Measurements from ENCODE around the gene RXRG. TPM values are rescaled to one million over a fixed set of nuclear protein-coding genes. Genes with fewer than 3 reads are reported as not detected.

RXRG gene
- total RNA-seq, 1 experiment from 2014 or later: not detected

GRCh38 chr1:165423136-165423535 is 21.8 kb downstream of the RXRG start:
- ChIA-PET POLR2A (no interaction called here), CTCF (interaction anchor here (0.9 kb wide), 1 partner anchor 115 kb away, joined by 3 read pairs; no protein-coding TSS in a partner anchor)
- Mint-ChIP-seq H3K4me3 (no peak overlapping the region), H3K27ac (no peak overlapping the region), H3K4me1 (no peaks in the 10 kb centered on the region), H3K9me3 (peaks cover 5% of the 10 kb centered on the region), H3K36me3 (no peaks in the 10 kb centered on the region), H3K27me3 (ENCODE audit: low read depth) (no peaks in the 10 kb centered on the region)
- TF ChIP-seq, protein P1, sequence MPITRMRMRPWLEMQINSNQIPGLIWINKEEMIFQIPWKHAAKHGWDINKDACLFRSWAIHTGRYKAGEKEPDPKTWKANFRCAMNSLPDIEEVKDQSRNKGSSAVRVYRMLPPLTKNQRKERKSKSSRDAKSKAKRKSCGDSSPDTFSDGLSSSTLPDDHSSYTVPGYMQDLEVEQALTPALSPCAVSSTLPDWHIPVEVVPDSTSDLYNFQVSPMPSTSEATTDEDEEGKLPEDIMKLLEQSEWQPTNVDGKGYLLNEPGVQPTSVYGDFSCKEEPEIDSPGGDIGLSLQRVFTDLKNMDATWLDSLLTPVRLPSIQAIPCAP (CRISPR knock-in tag; IDR thresholded peaks at IDR 0.05): no peak
- no peak for TF ChIP-seq ELF4 (CRISPR knock-in tag; IDR thresholded peaks at IDR 0.05; ENCODE audit: low read depth)
- no peak for TF ChIP-seq ZNF219 (CRISPR knock-in tag; IDR thresholded peaks at IDR 0.05; ENCODE audit: borderline replicate concordance)
- ATAC-seq (no peak), DNase-seq (ENCODE audit: low spot score) (no peak)

DNA sequence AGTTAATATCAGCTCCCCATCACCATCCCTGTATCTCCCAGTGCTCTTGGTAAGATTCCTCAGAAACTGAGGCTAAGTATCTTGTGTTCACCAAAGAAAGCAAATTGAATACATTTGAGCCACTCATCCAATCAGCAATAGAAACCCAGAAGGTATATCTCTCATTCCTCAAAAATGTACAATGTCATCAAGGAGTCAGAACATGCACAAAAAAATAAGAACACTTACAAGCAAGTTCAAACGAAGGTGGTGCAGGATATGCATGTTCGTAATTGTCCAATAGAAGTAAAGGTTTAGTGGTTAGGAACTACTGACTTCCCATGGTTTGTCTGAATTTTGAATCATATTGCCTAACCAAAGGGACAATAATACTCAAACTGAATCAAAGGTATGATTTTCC is 24.3 kb downstream of the RXRG start:
- ChIA-PET CTCF (interaction anchor here (0.6 kb wide), 1 partner anchor 481 kb away, joined by 3 read pairs; no protein-coding TSS in a partner anchor), POLR2A (no interaction called here)
- Mint-ChIP-seq H3K4me3 (no peak overlapping the region), H3K27me3 (ENCODE audit: low read depth) (no peaks in the 10 kb centered on the region; the same call in 1 of the 2 replicates), H3K27ac (no peak overlapping the region), H3K4me1 (peaks cover under 1% of the 10 kb centered on the region; the same call in 1 of the 2 replicates), H3K36me3 (no peaks in the 10 kb centered on the region), H3K9me3 (no peaks in the 10 kb centered on the region)
- ATAC-seq (no peak), DNase-seq (ENCODE audit: low spot score) (no peak)
- no peak for TF ChIP-seq NR2C2 (CRISPR knock-in tag; IDR thresholded peaks at IDR 0.05)
- no peak for TF ChIP-seq FOXP1 (CRISPR knock-in tag; IDR thresholded peaks at IDR 0.05; ENCODE audit: borderline replicate concordance)
- TF ChIP-seq, protein P2, sequence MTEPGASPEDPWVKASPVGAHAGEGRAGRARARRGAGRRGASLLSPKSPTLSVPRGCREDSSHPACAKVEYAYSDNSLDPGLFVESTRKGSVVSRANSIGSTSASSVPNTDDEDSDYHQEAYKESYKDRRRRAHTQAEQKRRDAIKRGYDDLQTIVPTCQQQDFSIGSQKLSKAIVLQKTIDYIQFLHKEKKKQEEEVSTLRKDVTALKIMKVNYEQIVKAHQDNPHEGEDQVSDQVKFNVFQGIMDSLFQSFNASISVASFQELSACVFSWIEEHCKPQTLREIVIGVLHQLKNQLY (CRISPR knock-in tag; IDR thresholded peaks at IDR 0.05): no peak
- no peak for TF ChIP-seq EMX1 (CRISPR knock-in tag; IDR thresholded peaks at IDR 0.05)
- no peak for TF ChIP-seq MXD4 (CRISPR knock-in tag; IDR thresholded peaks at IDR 0.05; ENCODE audit: borderline replicate concordance)

DNA sequence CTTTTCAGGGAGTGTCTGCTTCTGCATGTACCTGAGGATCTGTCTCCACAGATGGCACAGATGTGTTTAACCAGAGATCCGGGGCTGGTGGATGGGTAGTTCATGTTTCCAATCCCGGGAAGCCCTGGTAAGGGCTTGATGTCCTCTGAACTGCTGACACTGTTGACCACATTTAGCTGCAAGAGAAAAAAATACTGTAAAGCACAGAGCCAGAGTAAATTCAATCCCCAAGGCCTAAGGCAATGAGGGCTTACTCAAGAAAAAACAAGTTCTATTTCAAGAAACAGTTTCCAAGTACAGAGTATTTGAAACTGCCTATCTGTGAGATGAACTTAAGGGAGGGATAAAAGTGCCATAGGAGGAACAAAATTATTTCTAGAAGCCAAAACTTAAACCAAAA is 25.1 kb downstream of the RXRG start:
- DNase-seq (ENCODE audit: low spot score) (no peak), ATAC-seq (no peak)
- Mint-ChIP-seq H3K27me3 (ENCODE audit: low read depth) (peaks cover 3% of the 10 kb centered on the region; the same call in 1 of the 2 replicates), H3K9me3 (peaks cover 3% of the 10 kb centered on the region; the same call in 1 of the 2 replicates), H3K4me1 (peaks cover 5% of the 10 kb centered on the region; the same call in 1 of the 2 replicates), H3K36me3 (no peaks in the 10 kb centered on the region), H3K27ac (no peak overlapping the region), H3K4me3 (no peak overlapping the region)
- ChIA-PET CTCF (no interaction called here), POLR2A (no interaction called here)
- TF ChIP-seq, protein P3, sequence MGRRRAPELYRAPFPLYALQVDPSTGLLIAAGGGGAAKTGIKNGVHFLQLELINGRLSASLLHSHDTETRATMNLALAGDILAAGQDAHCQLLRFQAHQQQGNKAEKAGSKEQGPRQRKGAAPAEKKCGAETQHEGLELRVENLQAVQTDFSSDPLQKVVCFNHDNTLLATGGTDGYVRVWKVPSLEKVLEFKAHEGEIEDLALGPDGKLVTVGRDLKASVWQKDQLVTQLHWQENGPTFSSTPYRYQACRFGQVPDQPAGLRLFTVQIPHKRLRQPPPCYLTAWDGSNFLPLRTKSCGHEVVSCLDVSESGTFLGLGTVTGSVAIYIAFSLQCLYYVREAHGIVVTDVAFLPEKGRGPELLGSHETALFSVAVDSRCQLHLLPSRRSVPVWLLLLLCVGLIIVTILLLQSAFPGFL (CRISPR knock-in tag; IDR thresholded peaks at IDR 0.05; ENCODE audit: borderline replicate concordance): no peak
- TF ChIP-seq, protein P4, sequence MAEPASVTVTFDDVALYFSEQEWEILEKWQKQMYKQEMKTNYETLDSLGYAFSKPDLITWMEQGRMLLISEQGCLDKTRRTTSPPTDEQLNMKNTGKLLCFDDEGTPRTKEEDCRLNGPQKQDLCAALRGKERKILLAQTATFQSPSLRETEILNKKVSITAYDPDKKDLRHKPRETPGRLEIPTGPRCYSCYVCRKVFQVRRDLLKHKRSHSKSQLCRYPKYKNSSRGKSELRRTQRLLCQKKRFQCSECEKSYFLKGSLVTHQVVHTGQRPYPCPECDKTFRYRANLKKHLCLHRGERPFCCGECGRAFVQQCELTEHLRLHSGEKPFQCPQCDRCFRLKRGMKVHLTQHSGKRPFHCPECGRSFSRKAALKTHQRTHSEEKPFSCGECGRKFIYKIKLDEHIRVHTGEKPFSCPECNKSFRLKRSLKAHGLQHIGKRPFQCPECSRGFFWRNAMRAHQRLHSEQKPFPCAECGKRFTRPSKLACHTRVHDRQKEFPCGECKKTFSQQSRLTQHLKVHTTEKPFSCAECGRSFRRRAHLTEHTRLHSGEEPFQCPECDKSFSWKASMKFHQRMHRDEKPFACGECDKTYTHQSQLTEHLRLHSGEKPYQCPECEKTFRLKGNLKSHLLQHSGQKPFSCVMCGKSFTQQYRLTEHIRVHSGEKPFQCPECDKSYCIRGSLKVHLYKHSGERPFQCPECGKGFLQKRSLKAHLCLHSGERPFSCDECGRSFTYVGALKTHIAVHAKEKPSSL (CRISPR knock-in tag; conservative IDR thresholded peaks at IDR 0.05): no peak
- no peak for TF ChIP-seq ZNF671 (CRISPR knock-in tag; IDR thresholded peaks at IDR 0.05)
- TF ChIP-seq SOX15 (CRISPR knock-in tag; IDR thresholded peaks at IDR 0.05): no peak

DNA sequence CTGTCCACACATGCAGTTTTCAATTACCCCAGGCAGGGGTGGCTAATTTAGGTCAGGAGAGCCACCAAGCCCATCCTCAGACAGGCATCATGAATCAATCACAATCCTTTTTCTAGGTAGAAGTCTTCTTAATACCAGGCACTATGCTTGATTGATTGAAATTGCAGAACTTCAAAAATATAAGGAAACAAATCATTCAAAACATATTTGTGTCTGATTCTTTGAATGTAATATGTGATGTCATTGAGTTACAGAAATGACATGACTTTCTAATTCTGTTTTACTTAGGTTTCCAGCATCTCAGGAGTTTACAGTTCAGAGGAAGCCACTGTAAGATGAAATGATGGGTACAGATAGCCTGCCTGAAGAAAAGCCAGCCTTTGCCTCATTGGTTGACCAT is 26.7 kb downstream of the RXRG start:
- ChIA-PET POLR2A (no interaction called here), CTCF (interaction anchor here (0.8 kb wide), 1 partner anchor 51 kb away, joined by 4 read pairs; no protein-coding TSS in a partner anchor)
- TF ChIP-seq TCF7 (CRISPR knock-in tag; IDR thresholded peaks at IDR 0.05; ENCODE audit: low read depth): no peak
- TF ChIP-seq ZNF281 (CRISPR knock-in tag; IDR thresholded peaks at IDR 0.05): no peak
- TF ChIP-seq ATF1 (CRISPR knock-in tag; IDR thresholded peaks at IDR 0.05): no peak
- TF ChIP-seq SOX15 (CRISPR knock-in tag; IDR thresholded peaks at IDR 0.05): no peak
- TF ChIP-seq ZBTB21 (CRISPR knock-in tag; IDR thresholded peaks at IDR 0.05; ENCODE audit: borderline replicate concordance): no peak
- TF ChIP-seq, protein P5, sequence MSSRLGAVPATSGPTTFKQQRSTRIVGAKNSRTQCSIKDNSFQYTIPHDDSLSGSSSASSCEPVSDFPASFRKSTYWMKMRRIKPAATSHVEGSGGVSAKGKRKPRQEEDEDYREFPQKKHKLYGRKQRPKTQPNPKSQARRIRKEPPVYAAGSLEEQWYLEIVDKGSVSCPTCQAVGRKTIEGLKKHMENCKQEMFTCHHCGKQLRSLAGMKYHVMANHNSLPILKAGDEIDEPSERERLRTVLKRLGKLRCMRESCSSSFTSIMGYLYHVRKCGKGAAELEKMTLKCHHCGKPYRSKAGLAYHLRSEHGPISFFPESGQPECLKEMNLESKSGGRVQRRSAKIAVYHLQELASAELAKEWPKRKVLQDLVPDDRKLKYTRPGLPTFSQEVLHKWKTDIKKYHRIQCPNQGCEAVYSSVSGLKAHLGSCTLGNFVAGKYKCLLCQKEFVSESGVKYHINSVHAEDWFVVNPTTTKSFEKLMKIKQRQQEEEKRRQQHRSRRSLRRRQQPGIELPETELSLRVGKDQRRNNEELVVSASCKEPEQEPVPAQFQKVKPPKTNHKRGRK (CRISPR knock-in tag; IDR thresholded peaks at IDR 0.05; ENCODE audit: borderline replicate concordance): no peak
- H3K27ac Mint-ChIP-seq: no peak overlapping the region
- H3K4me1 Mint-ChIP-seq: peaks cover 5% of the 10 kb centered on the region; the same call in 1 of the 2 replicates
- H3K9me3 Mint-ChIP-seq: peaks cover 4% of the 10 kb centered on the region; the same call in 1 of the 2 replicates
- DNase-seq (ENCODE audit: low spot score) (no peak), ATAC-seq (no peak)
- H3K4me3 Mint-ChIP-seq: no peak overlapping the region
- no peaks in the 10 kb centered on the region for H3K36me3 Mint-ChIP-seq
- peaks cover 6% of the 10 kb centered on the region for H3K27me3 Mint-ChIP-seq (ENCODE audit: low read depth)

All from WTC11 (cell line).